Activated CD4-positive, alpha-beta T cell treated with anti-CD3 and anti-CD28 coated beads, Interleukin-2, amount 10 ng/mL, durations not matched to agents 24 days and 14 days (primary cell): Measurements from ENCODE around the gene CLP1. TPM values are rescaled to one million over a fixed set of nuclear protein-coding genes. Genes with fewer than 3 reads are reported as not detected.
A peak's percentile ranks its signal among the peaks of the same experiment; 100 is the strongest.
"Not testable (repeated sequence)": the region's sequence is repeated elsewhere in the genome, so short reads cannot be mapped to it uniquely, and the experiment has no call there.

Experiments used
- DNase-seq: peaks from one replicate; pipeline ENCODE4 v3.0.0; 2022
- H3K27ac Mint-ChIP-seq: one replicate; pipeline ENCODE4 v1.8.0; 2022; ENCODE audit warnings: mild to moderate bottlenecking, mixed read lengths
- H3K27me3 Mint-ChIP-seq: one replicate; pipeline ENCODE4 v1.8.0; 2022; ENCODE audit warnings: mixed read lengths
- H3K36me3 Mint-ChIP-seq: one replicate; pipeline ENCODE4 v1.8.0; 2022; ENCODE audit warnings: low read depth, mild to moderate bottlenecking, mixed read lengths
- H3K4me1 Mint-ChIP-seq: one replicate; pipeline ENCODE4 v1.8.0; 2021; ENCODE audit warnings: mixed read lengths
- H3K4me3 Mint-ChIP-seq: one replicate; pipeline ENCODE4 v1.8.0; 2022; ENCODE audit warnings: mild to moderate bottlenecking, moderate library complexity, mixed read lengths
- H3K9me3 Mint-ChIP-seq: one replicate; pipeline ENCODE4 v1.8.0; 2021; ENCODE audit warnings: mixed read lengths
- intact Hi-C: fragments of 100-400 bp; cut with micrococcal nuclease; formaldehyde crosslinking; loops from one replicate; pipeline ENCODE4 v1.15.1; 2023
- total RNA-seq: library from RNA; stranded (reverse); gene quantifications from 2 replicates; pipeline ENCODE4 v1.2.3, GENCODE V29; 2022

Gene CLP1
- total RNA-seq, 1 donor from 2014 or later: 18.5 TPM

GRCh38 chr11:57703341-57703740, 45.8 kb downstream of the CLP1 start:
- intact Hi-C loops: no loop called here
- Mint-ChIP-seq H3K36me3 (peaks cover 57% of the 10 kb centered on the region), H3K4me1 (peaks cover 6% of the 10 kb centered on the region), H3K27ac (no peak overlapping the region), H3K9me3 (no peaks in the 10 kb centered on the region), H3K4me3 (no peak overlapping the region), H3K27me3 (no peaks in the 10 kb centered on the region)
- DNase-seq: no peak

- H3K4me1 Mint-ChIP-seq: peaks cover 14% of the 10 kb centered on the region
- no peak overlapping the region for H3K27ac Mint-ChIP-seq
- DNase-seq: no peak
- peaks cover 47% of the 10 kb centered on the region for H3K36me3 Mint-ChIP-seq
- no peak overlapping the region for H3K4me3 Mint-ChIP-seq
- intact Hi-C loops: no loop called here
- H3K9me3 Mint-ChIP-seq: no peaks in the 10 kb centered on the region
- no peaks in the 10 kb centered on the region for H3K27me3 Mint-ChIP-seq
Measured at GRCh38 chr11:57704932-57705331, 47.4 kb downstream of the CLP1 start.

GRCh38 chr11:57705432-57705831, 47.9 kb downstream of the CLP1 start:
- H3K27ac Mint-ChIP-seq, H3K4me3 Mint-ChIP-seq, H3K9me3 Mint-ChIP-seq, intact Hi-C loops, DNase-seq, H3K27me3 Mint-ChIP-seq: not testable (repeated sequence)
- Mint-ChIP-seq H3K4me1 (peaks cover 17% of the 10 kb centered on the region), H3K36me3 (peaks cover 46% of the 10 kb centered on the region)

GRCh38 chr11:57709802-57710367, 52.3 kb downstream of the CLP1 start:
- peak overlapping the region; percentile 95 for H3K4me3 Mint-ChIP-seq

More at GRCh38 chr11:57709802-57710367, 52.3 kb downstream of the CLP1 start:
- Mint-ChIP-seq H3K9me3 (no peaks in the 10 kb centered on the region), H3K27me3 (no peaks in the 10 kb centered on the region), H3K36me3 (peaks cover 21% of the 10 kb centered on the region), H3K4me1 (peaks cover 41% of the 10 kb centered on the region), H3K27ac (peak overlapping the region; percentile 1)
- intact Hi-C loops: no loop called here
- no peak for DNase-seq

Other genes starting within 250 kb of the CLP1 start
- gene SLC43A3, start 230.6 kb upstream of the CLP1 start, total RNA-seq: 255 and 261 TPM in 2 replicates
- gene RTN4RL2, start 197.2 kb upstream of the CLP1 start, total RNA-seq: 0.23 and 0.26 TPM in 2 replicates
- 35.3 and 35.8 TPM in 2 replicates for gene SLC43A1, start 142.1 kb upstream of the CLP1 start, total RNA-seq
- 108 and 112 TPM in 2 replicates for gene TIMM10, start 127.0 kb upstream of the CLP1 start, total RNA-seq
- not detected in 2 replicates for gene SMTNL1, start 120.2 kb upstream of the CLP1 start, total RNA-seq
- 151 and 157 TPM in 2 replicates for gene UBE2L6, start 90.1 kb upstream of the CLP1 start, total RNA-seq
- 0.14 and 0.28 TPM in 2 replicates for gene SERPING1, start 60.1 kb upstream of the CLP1 start, total RNA-seq
- 0.40 and 0.47 TPM in 2 replicates for gene YPEL4, start 7.8 kb upstream of the CLP1 start, total RNA-seq
- 78.4 and 80.9 TPM in 2 replicates for gene ZDHHC5, start 10.4 kb downstream of the CLP1 start, total RNA-seq
- 13.9 and 15.6 TPM in 2 replicates for gene MED19, start 54.5 kb downstream of the CLP1 start, total RNA-seq
- gene TMX2, start 54.8 kb downstream of the CLP1 start, total RNA-seq: 99.0 and 99.2 TPM in 2 replicates
- gene SELENOH, start 83.7 kb downstream of the CLP1 start, total RNA-seq: 211 and 216 TPM in 2 replicates
- not detected in 2 replicates for gene BTBD18, start 94.1 kb downstream of the CLP1 start, total RNA-seq
- gene CTNND1, start 104.0 kb downstream of the CLP1 start, total RNA-seq: 4.9 and 6.0 TPM in 2 replicates